ENCODE data around the gene TSPYL6.
"Not testable (repeated sequence)": the region's sequence is repeated elsewhere in the genome, so short reads cannot be mapped to it uniquely, and the experiment has no call there.

Gene TSPYL6

GRCh38 chr2:54256091-54256694, at the start of gene TSPYL6:
TSS of gene TSPYL6 (minus strand) at chr2:54256229. CDS start at chr2:54256151, 78 bp downstream.
- Mint-ChIP-seq H3K9me3 (no peaks in the 10 kb centered on the region), H3K4me1 (no peaks in the 10 kb centered on the region), H3K27me3 (no peaks in the 10 kb centered on the region), H3K36me3 (no peaks in the 10 kb centered on the region), H3K27ac (no peak within 1 kb of the TSS), H3K4me3 (no peak within 1 kb of the TSS)
- DNase-seq: no peak
- CTCF ChIA-PET: no interaction called here

DNA sequence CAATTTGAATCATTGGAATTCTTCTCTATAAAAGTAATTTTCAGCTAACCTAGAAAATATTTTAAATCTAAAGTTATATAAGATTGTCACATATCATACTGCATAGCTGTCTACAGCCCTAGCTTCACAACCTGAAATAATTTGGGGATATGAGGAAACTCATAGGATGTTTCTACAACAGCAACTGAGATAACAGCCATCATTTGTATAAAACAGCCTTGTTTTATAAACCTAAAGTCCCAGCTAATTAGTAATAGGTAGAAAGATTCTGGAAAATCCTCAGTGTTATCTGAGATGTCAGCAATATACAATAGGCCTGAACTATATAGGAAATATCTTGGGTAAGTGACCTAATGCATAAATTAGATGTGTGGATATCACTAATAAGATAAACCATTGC, 47.6 kb upstream of the TSPYL6 start:
- H3K27ac Mint-ChIP-seq: no peak overlapping the region

DNA sequence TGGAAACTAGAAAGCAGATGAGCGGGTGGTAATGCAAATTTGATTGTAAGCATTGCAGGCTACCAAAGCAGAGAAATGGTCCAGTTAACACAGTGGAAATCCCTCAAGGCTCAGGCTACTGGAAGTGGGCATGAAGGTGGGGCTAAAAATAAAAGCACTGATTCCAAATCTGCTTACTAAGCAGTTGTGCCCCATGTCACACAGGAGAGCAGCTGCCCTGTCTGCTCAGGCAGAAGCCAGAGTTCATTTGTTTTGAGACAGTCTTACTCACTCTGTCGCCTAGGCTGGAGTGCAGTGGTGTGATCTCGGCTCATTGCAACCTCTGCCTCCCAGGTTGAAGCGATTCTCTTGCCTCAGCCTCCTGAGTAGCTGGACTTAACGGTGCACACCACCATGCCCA, 42.5 kb upstream of the TSPYL6 start:
- Mint-ChIP-seq H3K4me3 (no peak overlapping the region), H3K4me1 (no peaks in the 10 kb centered on the region), H3K27me3 (peaks cover 3% of the 10 kb centered on the region), H3K9me3 (no peaks in the 10 kb centered on the region), H3K27ac (no peak overlapping the region), H3K36me3 (no peaks in the 10 kb centered on the region)
- DNase-seq: no peak
- CTCF ChIA-PET: no interaction called here

More for the DNA sequence above, 47.6 kb upstream of the TSPYL6 start:
- no peaks in the 10 kb centered on the region for H3K4me1 Mint-ChIP-seq
- no peak for DNase-seq
- no peaks in the 10 kb centered on the region for H3K9me3 Mint-ChIP-seq
- H3K36me3 Mint-ChIP-seq: no peaks in the 10 kb centered on the region
- no peak overlapping the region for H3K4me3 Mint-ChIP-seq
- CTCF ChIA-PET: interaction anchor here (1.2 kb wide), 1 partner anchor 10 kb away, joined by 3 read pairs; no protein-coding TSS in a partner anchor
- H3K27me3 Mint-ChIP-seq: peaks cover 3% of the 10 kb centered on the region

- H3K4me3 Mint-ChIP-seq: no peak overlapping the region
- CTCF ChIA-PET: no interaction called here
These were observed 39.9 kb upstream of the TSPYL6 start for GRCh38 chr2:54295911-54296310.

DNA sequence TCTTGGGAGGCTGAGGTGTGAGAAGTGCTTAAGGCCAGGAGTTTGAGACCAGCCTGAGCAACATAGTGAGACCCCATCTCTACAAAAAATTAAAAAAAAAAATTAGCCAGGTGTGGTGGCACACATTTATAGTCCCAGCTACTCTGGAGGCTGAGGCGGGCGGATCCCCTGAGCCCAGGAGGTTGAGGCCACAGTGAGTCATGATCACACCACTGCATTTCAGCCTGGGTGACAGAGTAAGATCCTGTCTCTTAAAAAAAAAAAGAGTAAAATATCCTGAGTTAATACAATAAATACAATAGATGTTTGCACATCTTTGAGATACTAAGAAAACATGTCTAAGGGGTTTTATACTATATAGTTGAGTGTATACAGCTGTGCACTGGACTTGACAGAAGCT, 38.6 kb upstream of the TSPYL6 start:
- CTCF ChIA-PET, H3K9me3 Mint-ChIP-seq, H3K36me3 Mint-ChIP-seq, DNase-seq, H3K27ac Mint-ChIP-seq, H3K27me3 Mint-ChIP-seq, H3K4me1 Mint-ChIP-seq, H3K4me3 Mint-ChIP-seq: not testable (repeated sequence)

More at GRCh38 chr2:54295911-54296310, 39.9 kb upstream of the TSPYL6 start:
- Mint-ChIP-seq H3K4me1 (no peaks in the 10 kb centered on the region), H3K27ac (no peak overlapping the region), H3K27me3 (no peaks in the 10 kb centered on the region), H3K9me3 (no peaks in the 10 kb centered on the region), H3K36me3 (no peaks in the 10 kb centered on the region)
- no peak for DNase-seq

DNA sequence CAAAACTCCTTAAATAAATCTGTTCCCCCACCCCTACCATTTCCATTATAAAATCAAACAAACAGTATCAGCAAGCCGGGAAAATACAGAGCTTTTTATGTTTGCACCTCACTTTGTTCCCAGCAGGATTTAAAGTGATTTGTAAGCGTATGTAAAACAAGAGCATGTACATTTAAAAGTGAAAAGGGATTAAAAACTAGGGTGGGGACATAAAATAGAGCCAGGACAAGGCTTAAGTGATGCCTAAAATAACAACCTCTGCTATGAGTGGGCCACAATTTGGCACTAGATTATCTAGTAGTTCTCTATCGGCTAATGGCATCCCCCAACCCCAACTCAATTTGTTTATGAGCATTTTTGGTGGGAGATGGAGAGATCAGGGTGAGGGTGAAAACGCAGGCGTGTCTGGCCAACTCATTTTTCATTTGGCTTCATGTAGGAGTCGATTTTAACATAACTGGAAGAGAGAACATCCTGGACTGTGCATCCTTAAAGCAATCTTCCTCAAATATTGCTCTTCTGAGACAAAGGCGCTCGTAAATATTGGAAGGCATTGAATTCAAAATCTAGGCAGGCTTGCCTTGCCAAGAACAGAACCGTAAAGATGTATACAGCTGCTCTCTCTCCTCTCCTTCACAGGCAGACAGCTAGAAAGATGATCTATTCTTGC, 34.5 kb upstream of the TSPYL6 start:
- H3K27ac Mint-ChIP-seq: no peak overlapping the region
- no peaks in the 10 kb centered on the region for H3K36me3 Mint-ChIP-seq
- H3K4me3 Mint-ChIP-seq: no peak overlapping the region
- no peak for DNase-seq
- no peaks in the 10 kb centered on the region for H3K27me3 Mint-ChIP-seq
- H3K4me1 Mint-ChIP-seq: no peaks in the 10 kb centered on the region
- H3K9me3 Mint-ChIP-seq: no peaks in the 10 kb centered on the region
- CTCF ChIA-PET: no interaction called here

DNA sequence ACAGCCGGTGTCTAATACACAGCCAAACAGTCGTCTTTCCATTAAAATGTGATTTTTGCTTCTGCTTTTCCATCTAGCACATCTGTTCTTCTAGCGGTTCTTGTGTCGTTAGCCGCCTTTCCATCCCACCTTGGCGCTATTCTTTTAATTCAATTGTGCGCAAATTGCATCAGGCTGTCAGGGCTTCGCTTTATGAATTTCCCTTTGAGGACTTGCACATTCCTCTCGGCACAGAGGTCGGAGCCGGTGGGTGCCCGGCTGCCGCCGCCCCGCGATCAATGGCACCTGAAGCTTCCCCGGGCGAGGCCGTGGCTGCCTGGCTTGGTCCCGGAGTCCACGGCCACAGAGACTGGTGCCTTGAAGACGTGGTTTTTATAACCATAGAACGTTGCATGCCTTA, 33.9 kb upstream of the TSPYL6 start:
- Mint-ChIP-seq H3K27me3 (no peaks in the 10 kb centered on the region), H3K4me1 (no peaks in the 10 kb centered on the region), H3K9me3 (no peaks in the 10 kb centered on the region), H3K27ac (no peak overlapping the region), H3K36me3 (no peaks in the 10 kb centered on the region), H3K4me3 (no peak overlapping the region)
- CTCF ChIA-PET: no interaction called here
- DNase-seq: no peak

DNA sequence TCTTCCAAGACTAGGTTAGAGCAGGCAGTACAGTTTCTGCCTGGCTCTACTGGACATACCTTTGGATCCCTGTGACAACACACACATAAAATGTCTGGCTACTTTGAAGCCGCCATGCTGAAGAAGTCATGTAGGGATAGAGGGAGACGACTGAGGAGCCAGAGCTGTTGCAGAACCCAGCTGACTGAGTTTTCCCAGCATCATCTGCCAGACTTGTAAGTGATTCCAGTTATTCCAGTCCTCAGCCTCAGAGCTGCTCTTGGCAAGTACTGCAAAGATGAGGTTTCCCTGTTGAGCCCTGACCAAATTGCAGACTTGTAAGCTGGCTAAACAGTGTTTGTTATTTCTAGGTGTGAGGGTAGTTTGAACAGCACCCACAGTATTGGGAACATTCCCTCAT, 31.5 kb upstream of the TSPYL6 start:
- CTCF ChIA-PET: no interaction called here
- DNase-seq: no peak

DNA sequence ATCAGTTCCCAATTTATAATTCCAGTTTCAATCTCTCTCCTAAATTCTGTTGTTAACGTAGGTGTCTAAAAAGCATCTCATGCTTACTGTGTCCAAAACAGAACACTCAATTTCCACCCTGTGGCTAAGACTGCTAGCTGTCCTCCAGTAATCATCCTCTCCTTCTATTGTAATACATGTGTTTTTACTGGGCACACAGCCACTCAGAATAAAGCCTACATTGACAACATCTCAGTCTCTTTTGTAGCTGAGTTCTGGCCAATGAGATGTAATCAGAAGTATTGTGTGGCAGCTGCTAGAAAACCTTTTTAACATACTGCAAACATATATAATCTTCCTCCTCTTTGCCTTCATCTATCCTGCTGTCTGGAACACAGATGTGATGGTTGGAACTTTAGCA, 29.4 kb upstream of the TSPYL6 start:
- no peak for DNase-seq
- Mint-ChIP-seq H3K4me1 (no peaks in the 10 kb centered on the region), H3K27me3 (no peaks in the 10 kb centered on the region), H3K36me3 (no peaks in the 10 kb centered on the region), H3K4me3 (no peak overlapping the region), H3K27ac (no peak overlapping the region), H3K9me3 (no peaks in the 10 kb centered on the region)
- CTCF ChIA-PET: no interaction called here

More for the DNA sequence above, 31.5 kb upstream of the TSPYL6 start:
- H3K27me3 Mint-ChIP-seq: no peaks in the 10 kb centered on the region
- H3K4me3 Mint-ChIP-seq: no peak overlapping the region
- H3K9me3 Mint-ChIP-seq: no peaks in the 10 kb centered on the region
- no peaks in the 10 kb centered on the region for H3K36me3 Mint-ChIP-seq
- H3K4me1 Mint-ChIP-seq: no peaks in the 10 kb centered on the region
- no peak overlapping the region for H3K27ac Mint-ChIP-seq

GRCh38 chr2:54284826-54285225, 28.8 kb upstream of the TSPYL6 start:
- CTCF ChIA-PET: interaction anchor here (0.5 kb wide), 1 partner anchor 158 kb away, joined by 3 read pairs; no protein-coding TSS in a partner anchor
- no peaks in the 10 kb centered on the region for H3K36me3 Mint-ChIP-seq
- H3K9me3 Mint-ChIP-seq: no peaks in the 10 kb centered on the region
- no peak for DNase-seq
- H3K4me3 Mint-ChIP-seq: no peak overlapping the region
- H3K4me1 Mint-ChIP-seq: no peaks in the 10 kb centered on the region
- no peak overlapping the region for H3K27ac Mint-ChIP-seq
- no peaks in the 10 kb centered on the region for H3K27me3 Mint-ChIP-seq

DNA sequence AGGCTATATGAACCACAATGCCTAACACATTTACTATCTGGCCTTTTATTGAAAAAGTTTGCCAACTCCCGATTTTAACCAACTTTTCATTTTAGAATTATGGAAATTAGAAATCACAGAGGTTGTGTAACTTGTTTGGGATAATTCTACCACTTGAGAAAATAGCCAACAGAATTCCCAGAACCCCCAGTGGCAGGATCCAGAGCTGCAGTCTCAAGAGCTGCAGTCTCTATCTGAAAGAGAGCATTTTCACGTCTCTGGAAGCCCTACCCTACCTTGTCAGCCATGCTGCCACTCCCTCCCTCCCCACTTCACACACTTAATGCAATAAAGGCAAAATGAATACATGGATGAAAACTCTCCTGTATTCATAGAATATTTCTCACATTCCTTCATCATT, 23.4 kb upstream of the TSPYL6 start:
- CTCF ChIA-PET: no interaction called here
- H3K27ac Mint-ChIP-seq: no peak overlapping the region
- H3K9me3 Mint-ChIP-seq: no peaks in the 10 kb centered on the region
- no peak for DNase-seq
- no peaks in the 10 kb centered on the region for H3K36me3 Mint-ChIP-seq
- H3K4me1 Mint-ChIP-seq: peaks cover 4% of the 10 kb centered on the region
- no peak overlapping the region for H3K4me3 Mint-ChIP-seq
- no peaks in the 10 kb centered on the region for H3K27me3 Mint-ChIP-seq

GRCh38 chr2:54275541-54275940, 19.5 kb upstream of the TSPYL6 start:
- no peak overlapping the region for H3K4me3 Mint-ChIP-seq
- H3K27ac Mint-ChIP-seq: no peak overlapping the region
- peaks cover 4% of the 10 kb centered on the region for H3K9me3 Mint-ChIP-seq
- CTCF ChIA-PET: no interaction called here
- peaks cover 5% of the 10 kb centered on the region for H3K36me3 Mint-ChIP-seq
- DNase-seq: no peak
- peaks cover 17% of the 10 kb centered on the region for H3K4me1 Mint-ChIP-seq
- H3K27me3 Mint-ChIP-seq: no peaks in the 10 kb centered on the region

GRCh38 chr2:54274781-54275242, 18.8 kb upstream of the TSPYL6 start:
- peaks cover 5% of the 10 kb centered on the region for H3K36me3 Mint-ChIP-seq
- H3K27ac Mint-ChIP-seq: no peak overlapping the region
- peaks cover 17% of the 10 kb centered on the region for H3K4me1 Mint-ChIP-seq
- no peak overlapping the region for H3K4me3 Mint-ChIP-seq
- peaks cover 4% of the 10 kb centered on the region for H3K9me3 Mint-ChIP-seq
- DNase-seq: no peak
- CTCF ChIA-PET: no interaction called here
- H3K27me3 Mint-ChIP-seq: no peaks in the 10 kb centered on the region

- H3K27ac Mint-ChIP-seq: no peak overlapping the region
- no peak overlapping the region for H3K4me3 Mint-ChIP-seq
- peaks cover 17% of the 10 kb centered on the region for H3K4me1 Mint-ChIP-seq
- CTCF ChIA-PET: no interaction called here
- peaks cover 4% of the 10 kb centered on the region for H3K9me3 Mint-ChIP-seq
- peaks cover 5% of the 10 kb centered on the region for H3K36me3 Mint-ChIP-seq
- no peaks in the 10 kb centered on the region for H3K27me3 Mint-ChIP-seq
- DNase-seq: no peak
These were observed 16.0 kb upstream of the TSPYL6 start for GRCh38 chr2:54271843-54272627.

DNA sequence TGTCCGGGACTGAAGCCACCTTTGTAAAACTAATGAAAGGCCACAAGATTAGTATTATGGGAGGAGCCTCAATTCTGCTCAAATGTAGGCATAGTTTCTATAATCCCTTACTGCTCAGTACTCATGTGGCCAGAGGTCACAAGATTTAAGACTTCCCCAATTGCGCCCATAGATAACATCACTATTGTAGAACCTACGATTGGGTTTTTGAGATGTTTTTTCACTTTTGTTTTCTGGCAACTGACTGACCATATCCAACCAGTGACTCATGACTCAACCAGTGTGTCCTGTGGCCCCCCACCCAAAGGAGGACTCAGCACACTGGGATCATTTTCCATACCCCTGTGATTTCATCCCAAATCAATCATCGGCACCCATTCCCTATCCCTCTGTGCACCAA, 15.2 kb upstream of the TSPYL6 start:
- DNase-seq: no peak
- peaks cover 4% of the 10 kb centered on the region for H3K9me3 Mint-ChIP-seq
- H3K27me3 Mint-ChIP-seq: no peaks in the 10 kb centered on the region
- H3K36me3 Mint-ChIP-seq: peaks cover 5% of the 10 kb centered on the region
- peaks cover 17% of the 10 kb centered on the region for H3K4me1 Mint-ChIP-seq
- H3K27ac Mint-ChIP-seq: no peak overlapping the region
- no peak overlapping the region for H3K4me3 Mint-ChIP-seq
- CTCF ChIA-PET: no interaction called here
